NCI-H2171 treated with DMSO at 0.1 percent for 48 hours (cell line): ENCODE results near the gene ELOF1.
"Not testable (repeated sequence)": the region's sequence is repeated elsewhere in the genome, so short reads cannot be mapped to it uniquely, and the experiment has no call there.

Source experiments
- DNase-seq: peaks from one replicate; lab custom pipeline; 2025; lab: John Stamatoyannopoulos, UW

Gene ELOF1

GRCh38 chr19:11570039-11570462, 11.0 kb upstream of the ELOF1 start:
- peak; percentile 84 for DNase-seq

- no peak for DNase-seq
These were observed 7.1 kb upstream of the ELOF1 start for GRCh38 chr19:11566164-11566563.

- not testable (repeated sequence) for DNase-seq
These were observed 6.6 kb upstream of the ELOF1 start for GRCh38 chr19:11565649-11565980.

GRCh38 chr19:11564082-11564807, 5.2 kb upstream of the ELOF1 start:
- DNase-seq: not testable (repeated sequence)

- DNase-seq: no peak
These were observed 4.5 kb upstream of the ELOF1 start for GRCh38 chr19:11563532-11563931.

GRCh38 chr19:11560404-11561051, 1.5 kb upstream of the ELOF1 start:
- peak; percentile 45 for DNase-seq

GRCh38 chr19:11556634-11557420, 2.2 kb downstream of the ELOF1 start:
- no peak for DNase-seq

- DNase-seq: no peak
These were observed 3.8 kb downstream of the ELOF1 start for GRCh38 chr19:11555246-11555645.

- no peak for DNase-seq
These were observed 4.9 kb downstream of the ELOF1 start for GRCh38 chr19:11554160-11554559.

GRCh38 chr19:11552666-11553372, 6.2 kb downstream of the ELOF1 start:
- no peak for DNase-seq

GRCh38 chr19:11551603-11552235, 7.3 kb downstream of the ELOF1 start:
- no peak for DNase-seq

GRCh38 chr19:11550265-11550664, 8.8 kb downstream of the ELOF1 start:
- DNase-seq: no peak

- no peak for DNase-seq
These were observed 9.6 kb downstream of the ELOF1 start for GRCh38 chr19:11549386-11549953.

- no peak for DNase-seq
These were observed 10.9 kb downstream of the ELOF1 start for GRCh38 chr19:11547929-11548700.

- no peak for DNase-seq
These were observed 17.8 kb downstream of the ELOF1 start for GRCh38 chr19:11541238-11541637.

- DNase-seq: no peak
These were observed 18.4 kb downstream of the ELOF1 start for GRCh38 chr19:11540645-11541044.

- peak; percentile 12 for DNase-seq
These were observed 19.3 kb downstream of the ELOF1 start for GRCh38 chr19:11539495-11540365.

- no peak for DNase-seq
These were observed 20.6 kb downstream of the ELOF1 start, which contains the start of gene CNN1 for GRCh38 chr19:11538232-11539036. Gene CNN1 (plus strand): TSS chr19:11538851. CDS start chr19:11538928, 77 bp downstream.
